ENCODE results near the gene THEMIS.
"Not testable (repeated sequence)": the region's sequence is repeated elsewhere in the genome, so short reads cannot be mapped to it uniquely, and the experiment has no call there.

The THEMIS gene

GRCh38 chr6:127706216-127706615 lies 194.6 kb downstream of the THEMIS start:
- DNase-seq: no peak

- no peak for DNase-seq
Observed at GRCh38 chr6:127695108-127695507, 205.8 kb downstream of the THEMIS start.

GRCh38 chr6:127691146-127691545 lies 209.7 kb downstream of the THEMIS start:
- DNase-seq: no peak

GRCh38 chr6:127690588-127690987 lies 210.3 kb downstream of the THEMIS start:
- DNase-seq: no peak

GRCh38 chr6:127690092-127690491 lies 210.8 kb downstream of the THEMIS start:
- no peak for DNase-seq

- DNase-seq: not testable (repeated sequence)
Observed at GRCh38 chr6:127687490-127687889, 213.4 kb downstream of the THEMIS start.

GRCh38 chr6:127686084-127686483 lies 214.8 kb downstream of the THEMIS start:
- DNase-seq: no peak

GRCh38 chr6:127684501-127684900 lies 216.4 kb downstream of the THEMIS start:
- DNase-seq: no peak
